Body of pancreas (tissue), 4 donors: ENCODE results near the gene SPOCK2. TPM values are rescaled to one million over a fixed set of nuclear protein-coding genes. Genes with fewer than 3 reads are reported as not detected.

Experiments used
- ATAC-seq: fragments of 150-250 bp; one replicate; pipeline ENCODE4 v1.9.1; 2016
- DNase-seq, 4 donors: peaks; one replicate each; pipeline ENCODE4 v3.0.0-alpha.2; 2019
- H3K27ac ChIP-seq, 4 donors: fragments of 200-600 bp; sonication (generic); 1 replicate in 3 of 4; 2 replicates in 1 of 4; pipeline versions ENCODE4 v1.5.1 to v1.6.1; 2016 to 2019; ENCODE audit warnings: mild to moderate bottlenecking in 1 of 4, mixed read lengths in 1 of 4, moderate library complexity in 1 of 4
- H3K27me3 ChIP-seq, 2 donors: fragments of 200-600 bp; sonication (generic); one replicate each; pipeline ENCODE4 v1.6.0; 2016; ENCODE audit warnings: mild to moderate bottlenecking in 1 of 2
- H3K36me3 ChIP-seq, 2 donors: fragments of 200-600 bp; sonication (generic); replicated peaks in 1 of 2; 2 replicates each; pipeline ENCODE4 v1.5.1; 2016; ENCODE audit warnings: low read depth in 2 of 2; ENCODE audit not compliant: insufficient read depth in 1 of 2
- H3K4me1 ChIP-seq: fragments of 200-600 bp; sonication (generic); one replicate; pipeline ENCODE4 v1.6.0; 2016
- H3K4me3 ChIP-seq, 2 donors: fragments of 200-600 bp; sonication (generic); 1 replicate in 1 of 2; 2 replicates in 1 of 2; pipeline ENCODE4 v1.5.1; 2016 to 2019
- H3K9me3 ChIP-seq, 3 donors: fragments of 200-600 bp; sonication (generic); 1 replicate in 2 of 3; 2 replicates in 1 of 3; pipeline ENCODE4 v1.5.1; 2016
- CTCF ChIP-seq, 7 experiments: fragments of 450-650 bp in 4 of 7; fragments of 200-600 bp in 3 of 7; sonication (generic) in 3 of 7; IDR thresholded peaks; one replicate each; pipeline ENCODE4 v1.5.1; 2016 to 2019; ENCODE audit warnings: antibody characterized with exemption in 7 of 7
- POLR2A ChIP-seq, 3 donors: fragments of 450-650 bp; IDR thresholded peaks; one replicate each; pipeline ENCODE4 v1.6.1; 2016; ENCODE audit warnings: antibody characterized with exemption in 3 of 3, mild to moderate bottlenecking in 2 of 3
- WGBS, 2 donors: methylation state at CpG; one replicate each; pipeline ENCODE4 v1.1.5; 2017; 5-methylcytosine and 5-hydroxymethylcytosine counted together
- intact Hi-C: fragments of 100-400 bp; cut with DNase I; formaldehyde crosslinking; loops from one replicate; pipeline ENCODE4 v1.15.1; 2023
- total RNA-seq, 2 donors: library from RNA; depleted of rRNA; stranded (reverse); fragments of >200 nt; gene quantifications; one replicate each; pipeline ENCODE4 v1.1.0, GENCODE V29; 2016

Gene SPOCK2
- total RNA-seq, 2 donors from 2014 or later = 2.0 to 7.3 TPM

DNA sequence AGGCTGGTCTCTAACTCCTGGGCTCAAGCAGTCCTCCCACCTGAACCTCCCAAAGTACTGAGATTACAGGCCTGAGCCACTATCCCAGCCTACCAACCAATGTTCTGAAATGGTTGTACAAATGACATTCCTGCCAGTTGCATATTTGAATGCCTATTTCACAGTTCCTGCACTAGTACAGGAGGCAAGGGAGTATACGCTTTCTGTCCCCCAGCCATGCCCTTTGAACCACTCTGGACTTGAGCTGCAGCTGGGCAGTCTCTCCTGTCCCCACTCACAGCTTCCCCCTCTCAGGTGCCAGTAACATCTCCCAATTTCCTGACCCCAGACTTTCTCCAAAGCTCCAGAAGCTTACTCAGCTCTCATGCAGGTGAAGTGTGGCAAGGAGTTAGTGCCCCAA, 58.9 kb downstream of the SPOCK2 start:
- TF ChIP-seq CTCF (IDR thresholded peaks at IDR 0.05) = no peak
- no peak for TF ChIP-seq POLR2A (IDR thresholded peaks at IDR 0.05)
- H3K27me3 ChIP-seq = no peaks in the 10 kb centered on the region
- H3K9me3 ChIP-seq = no peaks in the 10 kb centered on the region
- H3K4me1 ChIP-seq = peaks cover 22% of the 10 kb centered on the region
- no peak overlapping the region for H3K4me3 ChIP-seq
- no peaks in the 10 kb centered on the region for H3K36me3 ChIP-seq
- ATAC-seq (no peak), DNase-seq (no peak)
- no peak overlapping the region for H3K27ac ChIP-seq
- intact Hi-C loops = no loop called here
- 83 to 92% methylated on average over 1 of the region's 1 CpG for whole genome bisulfite sequencing, 2 donors

DNA sequence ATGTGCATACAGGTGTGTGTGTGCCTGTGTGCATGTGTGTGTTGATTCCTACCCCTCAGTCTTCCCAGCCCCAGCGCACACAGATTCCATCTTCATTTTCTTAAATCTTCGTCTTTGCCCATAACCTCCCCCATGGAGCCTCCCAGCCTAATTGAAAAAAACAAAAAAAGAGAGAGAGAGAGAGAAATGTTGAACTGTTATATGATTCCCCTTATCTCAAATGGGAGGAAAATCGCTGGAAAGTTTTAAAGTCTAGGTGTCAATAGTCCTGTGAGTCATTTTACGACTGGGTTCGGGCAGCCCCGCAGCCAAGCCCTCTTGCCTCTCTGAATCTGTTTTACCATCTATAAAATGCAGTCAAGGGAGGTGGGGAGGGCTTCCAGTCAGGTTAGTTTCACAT, 60.9 kb downstream of the SPOCK2 start:
- intact Hi-C loops = no loop called here
- 60 to 61% methylated on average over 6 of the region's 6 CpGs for WGBS, 2 donors
- peaks cover 18% of the 10 kb centered on the region for H3K4me1 ChIP-seq
- H3K4me3 ChIP-seq = no peak overlapping the region
- no peak for TF ChIP-seq CTCF (IDR thresholded peaks at IDR 0.05)
- TF ChIP-seq POLR2A (IDR thresholded peaks at IDR 0.05) = no peak
- no peaks in the 10 kb centered on the region for H3K27me3 ChIP-seq
- H3K27ac ChIP-seq = no peak overlapping the region
- DNase-seq (no peak), ATAC-seq (no peak)
- no peaks in the 10 kb centered on the region for H3K36me3 ChIP-seq
- H3K9me3 ChIP-seq = no peaks in the 10 kb centered on the region

GRCh38 chr10:72026278-72027111, 61.9 kb downstream of the SPOCK2 start:
- 86 to 90% methylated on average over 12 to 14 of the region's 14 CpGs for WGBS, 2 donors
- DNase-seq = no peak
- TF ChIP-seq CTCF (IDR thresholded peaks at IDR 0.05) (no peak), POLR2A (IDR thresholded peaks at IDR 0.05) (no peak)
- no peak overlapping the region for H3K27ac ChIP-seq
- H3K27me3 ChIP-seq = no peaks in the 10 kb centered on the region
- no peak for ATAC-seq
- H3K36me3 ChIP-seq = no peaks in the 10 kb centered on the region
- no peak overlapping the region for H3K4me3 ChIP-seq
- H3K9me3 ChIP-seq = no peaks in the 10 kb centered on the region
- H3K4me1 ChIP-seq = peaks cover 21% of the 10 kb centered on the region
- intact Hi-C loops = no loop called here

GRCh38 chr10:72025832-72026231, 62.5 kb downstream of the SPOCK2 start:
- ATAC-seq (no peak), DNase-seq (no peak)
- H3K4me1 ChIP-seq = peaks cover 20% of the 10 kb centered on the region
- no peaks in the 10 kb centered on the region for H3K27me3 ChIP-seq
- H3K27ac ChIP-seq = no peak overlapping the region
- no peak for TF ChIP-seq CTCF (IDR thresholded peaks at IDR 0.05)
- TF ChIP-seq POLR2A (IDR thresholded peaks at IDR 0.05) = no peak
- H3K9me3 ChIP-seq = no peaks in the 10 kb centered on the region
- no peak overlapping the region for H3K4me3 ChIP-seq
- H3K36me3 ChIP-seq = no peaks in the 10 kb centered on the region
- intact Hi-C loops = no loop called here
- 68 to 82% methylated on average over 4 of the region's 5 CpGs for WGBS, 2 donors

DNA sequence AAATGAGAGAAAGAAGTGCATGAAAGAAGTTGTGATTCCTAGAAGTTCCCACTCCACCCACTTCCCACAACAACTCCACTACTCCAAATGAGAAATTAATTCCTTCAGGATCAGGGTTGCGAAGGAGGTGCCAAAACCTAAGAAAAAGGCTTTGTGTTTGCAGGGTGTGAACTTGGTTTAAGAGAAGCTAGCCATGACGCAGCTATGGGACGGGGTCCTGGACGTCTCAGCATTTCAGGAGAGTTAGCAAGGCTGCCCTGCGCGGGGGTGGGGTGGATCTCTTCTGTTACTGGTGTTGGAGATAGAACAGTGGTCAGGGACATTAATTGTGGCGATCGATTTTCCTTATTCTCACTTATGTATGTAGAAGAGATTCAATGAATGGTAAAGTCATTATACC, 63.0 kb downstream of the SPOCK2 start:
- Histone ChIP-seq H3K9me3 (no peaks in the 10 kb centered on the region), H3K27ac (no peak overlapping the region), H3K36me3 (no peaks in the 10 kb centered on the region), H3K27me3 (no peaks in the 10 kb centered on the region), H3K4me3 (no peak overlapping the region), H3K4me1 (peaks cover 15% of the 10 kb centered on the region)
- ATAC-seq (no peak), DNase-seq (no peak)
- intact Hi-C loops = no loop called here
- WGBS, 2 donors = 87 to 88% methylated on average over 8 of the region's 8 CpGs
- TF ChIP-seq CTCF (IDR thresholded peaks at IDR 0.05) = no peak
- TF ChIP-seq POLR2A (IDR thresholded peaks at IDR 0.05) = no peak
